SK-N-SH (cell line): ENCODE measurements around the gene PTAFR. TPM values are rescaled to one million over a fixed set of nuclear protein-coding genes. Genes with fewer than 3 reads are reported as not detected.
A peak's percentile ranks its signal among the peaks of the same experiment; 100 is the strongest.

Experiments used
- CTCF ChIA-PET: fragments of 300-600, 350-600 bp; formaldehyde crosslinking; extraction: SDS; loops from one replicate; lab custom pipeline; 2021; lab: Yijun Ruan, JAX
- POLR2A ChIA-PET: fragments of 350-600 bp; sonication (Branson Sonifier 250); formaldehyde crosslinking; extraction: SDS; loops from one replicate; lab custom pipeline; 2020; ENCODE audit warnings: antibody characterized with exemption, inconsistent platforms; lab: Yijun Ruan, JAX
- DNase-seq: peaks from one replicate; pipeline ENCODE4 v3.0.0; 2012
- H2AFZ ChIP-seq: fragments of 200-600 bp; sonication (generic); 2 replicates; pipeline ENCODE4 v1.8.1; 2016; ENCODE audit warnings: antibody characterized with exemption, mild to moderate bottlenecking, low read depth
- H3F3A ChIP-seq: fragments of 200-600 bp; sonication (generic); replicated peaks from 2 replicates; pipeline ENCODE3; 2016; ENCODE audit warnings: antibody characterized with exemption, mild to moderate bottlenecking; ENCODE audit not compliant: insufficient read depth
- H3K27ac ChIP-seq, 2 experiments: fragments of 200-500 bp in 1 of 2; fragments of 200-600 bp in 1 of 2; sonication (Bioruptor generic) in 1 of 2; sonication (generic), shearing (Covaris generic) in 1 of 2; 2 replicates each; pipeline versions ENCODE4 v1.5.1 to v1.6.1; 2014 to 2016; ENCODE audit warnings: low read depth in 2 of 2, inconsistent platforms in 1 of 2, low read length in 1 of 2, mild to moderate bottlenecking in 1 of 2, mixed read lengths in 1 of 2
- H3K27me3 ChIP-seq: fragments of 200-600 bp; sonication (generic), shearing (Covaris generic); 2 replicates; pipeline ENCODE4 v1.6.1; 2016; ENCODE audit warnings: mixed run types; ENCODE audit not compliant: insufficient read depth
- H3K36me3 ChIP-seq, 2 experiments: fragments of 200-500 bp in 1 of 2; fragments of 200-600 bp in 1 of 2; sonication (Bioruptor generic) in 1 of 2; sonication (generic) in 1 of 2; replicated peaks in 1 of 2; 2 replicates each; pipeline versions ENCODE3 to v1.5.1; 2014 to 2016; ENCODE audit warnings: low read length in 1 of 2, mild to moderate bottlenecking in 1 of 2; ENCODE audit not compliant: insufficient read depth in 2 of 2, control insufficient read depth in 1 of 2
- H3K4me1 ChIP-seq, 2 experiments: fragments of 200-500 bp in 1 of 2; fragments of 200-600 bp in 1 of 2; sonication (Bioruptor generic) in 1 of 2; sonication (generic), shearing (Covaris generic) in 1 of 2; 2 replicates each; pipeline versions ENCODE4 v1.5.1 to v1.6.1; 2014 to 2016; ENCODE audit warnings: low read depth in 1 of 2, low read length in 1 of 2, mixed run types in 1 of 2; ENCODE audit not compliant: insufficient read depth in 2 of 2, control insufficient read depth in 1 of 2
- H3K4me2 ChIP-seq: fragments of 200-600 bp; sonication (generic), shearing (Covaris generic); 2 replicates; pipeline ENCODE4 v1.6.1; 2017; ENCODE audit warnings: mixed run types
- H3K4me3 ChIP-seq, 2 experiments: fragments of 200-500 bp in 1 of 2; fragments of 200-600 bp in 1 of 2; sonication (Bioruptor generic) in 1 of 2; sonication (generic), shearing (Covaris generic) in 1 of 2; 2 replicates each; pipeline versions ENCODE4 v1.5.1 to v1.8.1; 2014 to 2016; ENCODE audit warnings: low read depth in 2 of 2, inconsistent platforms in 1 of 2, low read length in 1 of 2, mild to moderate bottlenecking in 1 of 2, mixed read lengths in 1 of 2, moderate library complexity in 1 of 2
- H3K79me2 ChIP-seq: fragments of 200-600 bp; sonication (generic); 2 replicates; pipeline ENCODE4 v1.8.1; 2017; ENCODE audit warnings: mild to moderate bottlenecking; ENCODE audit not compliant: insufficient read depth
- H3K9ac ChIP-seq: fragments of 200-600 bp; sonication (generic); 2 replicates; pipeline ENCODE4 v1.6.1; 2017; ENCODE audit warnings: mixed run types
- H3K9me2 ChIP-seq: fragments of 200-600 bp; sonication (generic); 2 replicates; pipeline ENCODE4 v1.6.1; 2017; ENCODE audit warnings: mixed run types
- H3K9me3 ChIP-seq: fragments of 200-600 bp; sonication (generic); 2 replicates; pipeline ENCODE4 v1.6.1; 2017; ENCODE audit warnings: mixed run types, mild to moderate bottlenecking, moderate library complexity
- H4K20me1 ChIP-seq: fragments of 200-600 bp; sonication (generic); 2 replicates; pipeline ENCODE4 v1.6.1; 2017; ENCODE audit warnings: mild to moderate bottlenecking, mixed run types; ENCODE audit not compliant: insufficient read depth
- CHD2 ChIP-seq: fragments of 150-350 bp; IDR thresholded peaks from 2 replicates; pipeline ENCODE4 v1.6.1; 2018; ENCODE audit warnings: low read length; ENCODE audit not compliant: partially characterized antibody
- ELF1 ChIP-seq: IDR thresholded peaks from 2 replicates; pipeline ENCODE4 v1.4.0; 2012
- EP300 ChIP-seq, 2 experiments: IDR thresholded peaks; 2 replicates each; pipeline versions ENCODE4 v1.4.0 to v1.6.1; 2012; ENCODE audit warnings: borderline replicate concordance in 1 of 2, low read depth in 1 of 2, low read length in 1 of 2
- EZH2phosphoT487 ChIP-seq: fragments of 200-600 bp; sonication (generic); IDR thresholded peaks from 2 replicates; pipeline ENCODE4 v1.6.1; 2017; ENCODE audit warnings: low read depth, mixed run types, mild to moderate bottlenecking, antibody characterized with exemption, moderate library complexity, borderline replicate concordance
- FOSL2 ChIP-seq: IDR thresholded peaks from 2 replicates; pipeline ENCODE4 v1.4.0; 2012; ENCODE audit warnings: low read depth, mild to moderate bottlenecking, moderate library complexity, borderline replicate concordance
- FOXM1 ChIP-seq: IDR thresholded peaks from 2 replicates; pipeline ENCODE4 v1.4.0; 2012; ENCODE audit warnings: low read depth, mild to moderate bottlenecking
- GABPA ChIP-seq: IDR thresholded peaks from 2 replicates; pipeline ENCODE4 v1.4.0; 2012; ENCODE audit warnings: low read depth, mild to moderate bottlenecking
- GATA2 ChIP-seq: sonication (generic); formaldehyde crosslinking; IDR thresholded peaks from 2 replicates; pipeline ENCODE4 v1.5.0; 2020; ENCODE audit warnings: mild to moderate bottlenecking, missing genetic modification reagents
- JUND ChIP-seq: IDR thresholded peaks from 2 replicates; pipeline ENCODE4 v1.4.0; 2012
- MXI1 ChIP-seq: IDR thresholded peaks from 2 replicates; pipeline ENCODE4 v1.6.1; 2012; ENCODE audit warnings: mild to moderate bottlenecking, low read depth, low read length, improper control_type of control experiment
- PBX3 ChIP-seq: IDR thresholded peaks from 2 replicates; pipeline ENCODE4; 2012
- RFX5 ChIP-seq: IDR thresholded peaks from 2 replicates; pipeline ENCODE4 v1.6.1; 2012; ENCODE audit warnings: mild to moderate bottlenecking, improper control_type of control experiment, low read length
- SMC3 ChIP-seq: IDR thresholded peaks from 2 replicates; pipeline ENCODE4 v1.6.1; 2012; ENCODE audit warnings: low read depth, low read length, improper control_type of control experiment
- TCF12 ChIP-seq: IDR thresholded peaks from 2 replicates; pipeline ENCODE4 v1.4.0; 2012
- TEAD4 ChIP-seq: IDR thresholded peaks from 2 replicates; pipeline ENCODE4 v1.4.0; 2012; ENCODE audit warnings: mild to moderate bottlenecking, borderline replicate concordance; ENCODE audit not compliant: insufficient read depth
- WGBS: methylation state at CpG from one replicate; pipeline ENCODE4 v1.1.6; 2017; ENCODE audit warnings: low lambda C conversion rate; 5-methylcytosine and 5-hydroxymethylcytosine counted together
- polyA plus RNA-seq, 3 experiments: library from polyadenylated mRNA; depleted of rRNA; stranded (reverse); fragments of >200 nt; gene quantifications; 2 replicates each; pipeline ENCODE4 v1.2.3, GENCODE V29; 2012
- TF ChIP-seq, protein P1 (sequence below): fragments of 150-350 bp; IDR thresholded peaks from 2 replicates; pipeline ENCODE4 v1.6.1; 2016; ENCODE audit warnings: mild to moderate bottlenecking, low read depth, low read length
- TF ChIP-seq, protein P2 (sequence below): fragments of 200-600 bp; sonication (generic); IDR thresholded peaks from 2 replicates; pipeline ENCODE4 v1.6.1; 2017; ENCODE audit warnings: antibody characterized with exemption, mild to moderate bottlenecking, moderate library complexity
- TF ChIP-seq, protein P3 (sequence below): IDR thresholded peaks from 2 replicates; pipeline ENCODE4 v1.4.0; 2012; ENCODE audit warnings: low read depth, borderline replicate concordance
- TF ChIP-seq, protein P4 (sequence below): IDR thresholded peaks from 2 replicates; pipeline ENCODE4 v1.6.1; 2012; ENCODE audit warnings: mild to moderate bottlenecking, low read depth, low read length, moderate library complexity

The PTAFR gene
- polyA plus RNA-seq, 1 of the 3 experiments (the other 2 are of a cell fraction): 0.05 TPM

- Histone ChIP-seq H3K27ac (no peak overlapping the region), H3K27me3 (no peaks in the 10 kb centered on the region)
Observed at GRCh38 chr1:28113242-28113572, 63.3 kb downstream of the PTAFR start.

GRCh38 chr1:28112388-28113241 is 63.9 kb downstream of the PTAFR start:
- ChIA-PET POLR2A (no interaction called here), CTCF (interaction anchor here (0.7 to 2.5 kb wide), 8 partner anchors 8 to 96 kb away, joined by 3 to 6 read pairs (median 4); no protein-coding TSS in a partner anchor)
- H3F3A ChIP-seq: no peaks in the 10 kb centered on the region
- WGBS: 33% methylated on average over 4 of the region's 5 CpGs
- H3K9me3 ChIP-seq: no peaks in the 10 kb centered on the region
- H4K20me1 ChIP-seq: no peaks in the 10 kb centered on the region
- TF ChIP-seq TCF12 (peak; percentile 55; the same call in 1 of the 2 replicates), FOSL2 (peak; percentile 57; the same call in 1 of the 2 replicates), PBX3 (peak; percentile 66), EP300 (IDR thresholded peaks at IDR 0.05; ENCODE audit: borderline replicate concordance in 1 of 2, low read depth in 1 of 2, low read length in 1 of 2) (no peak)
- TF ChIP-seq, protein P1, sequence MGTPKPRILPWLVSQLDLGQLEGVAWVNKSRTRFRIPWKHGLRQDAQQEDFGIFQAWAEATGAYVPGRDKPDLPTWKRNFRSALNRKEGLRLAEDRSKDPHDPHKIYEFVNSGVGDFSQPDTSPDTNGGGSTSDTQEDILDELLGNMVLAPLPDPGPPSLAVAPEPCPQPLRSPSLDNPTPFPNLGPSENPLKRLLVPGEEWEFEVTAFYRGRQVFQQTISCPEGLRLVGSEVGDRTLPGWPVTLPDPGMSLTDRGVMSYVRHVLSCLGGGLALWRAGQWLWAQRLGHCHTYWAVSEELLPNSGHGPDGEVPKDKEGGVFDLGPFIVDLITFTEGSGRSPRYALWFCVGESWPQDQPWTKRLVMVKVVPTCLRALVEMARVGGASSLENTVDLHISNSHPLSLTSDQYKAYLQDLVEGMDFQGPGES: no peak
- TF ChIP-seq, protein P2, sequence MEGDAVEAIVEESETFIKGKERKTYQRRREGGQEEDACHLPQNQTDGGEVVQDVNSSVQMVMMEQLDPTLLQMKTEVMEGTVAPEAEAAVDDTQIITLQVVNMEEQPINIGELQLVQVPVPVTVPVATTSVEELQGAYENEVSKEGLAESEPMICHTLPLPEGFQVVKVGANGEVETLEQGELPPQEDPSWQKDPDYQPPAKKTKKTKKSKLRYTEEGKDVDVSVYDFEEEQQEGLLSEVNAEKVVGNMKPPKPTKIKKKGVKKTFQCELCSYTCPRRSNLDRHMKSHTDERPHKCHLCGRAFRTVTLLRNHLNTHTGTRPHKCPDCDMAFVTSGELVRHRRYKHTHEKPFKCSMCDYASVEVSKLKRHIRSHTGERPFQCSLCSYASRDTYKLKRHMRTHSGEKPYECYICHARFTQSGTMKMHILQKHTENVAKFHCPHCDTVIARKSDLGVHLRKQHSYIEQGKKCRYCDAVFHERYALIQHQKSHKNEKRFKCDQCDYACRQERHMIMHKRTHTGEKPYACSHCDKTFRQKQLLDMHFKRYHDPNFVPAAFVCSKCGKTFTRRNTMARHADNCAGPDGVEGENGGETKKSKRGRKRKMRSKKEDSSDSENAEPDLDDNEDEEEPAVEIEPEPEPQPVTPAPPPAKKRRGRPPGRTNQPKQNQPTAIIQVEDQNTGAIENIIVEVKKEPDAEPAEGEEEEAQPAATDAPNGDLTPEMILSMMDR: peak; percentile 50
- TF ChIP-seq, protein P3, sequence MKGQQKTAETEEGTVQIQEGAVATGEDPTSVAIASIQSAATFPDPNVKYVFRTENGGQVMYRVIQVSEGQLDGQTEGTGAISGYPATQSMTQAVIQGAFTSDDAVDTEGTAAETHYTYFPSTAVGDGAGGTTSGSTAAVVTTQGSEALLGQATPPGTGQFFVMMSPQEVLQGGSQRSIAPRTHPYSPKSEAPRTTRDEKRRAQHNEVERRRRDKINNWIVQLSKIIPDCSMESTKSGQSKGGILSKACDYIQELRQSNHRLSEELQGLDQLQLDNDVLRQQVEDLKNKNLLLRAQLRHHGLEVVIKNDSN: no peak
- H3K9ac ChIP-seq: no peak overlapping the region
- peak overlapping the region in 1 of 2 experiments; percentile 22; a peak in 1 of 4 replicates for H3K27ac ChIP-seq
- H3K79me2 ChIP-seq: no peaks in the 10 kb centered on the region
- no peaks in the 10 kb centered on the region for H3K36me3 ChIP-seq
- H3K4me1 ChIP-seq: no peaks in the 10 kb centered on the region
- no peak overlapping the region for H3K4me3 ChIP-seq
- DNase-seq: no peak
- 0 out of 2 replicates have a peak overlapping the region, but pooled peaks have one; percentile 11 for H3K4me2 ChIP-seq
- peak overlapping the region; percentile 81; the same call in 1 of the 2 replicates for H2AFZ ChIP-seq
- H3K9me2 ChIP-seq: no peaks in the 10 kb centered on the region
- no peaks in the 10 kb centered on the region for H3K27me3 ChIP-seq

More at GRCh38 chr1:28113242-28113572, 63.3 kb downstream of the PTAFR start:
- DNase-seq: no peak
- Histone ChIP-seq H3K4me1 (no peaks in the 10 kb centered on the region), H3K4me2 (no peak overlapping the region), H3K4me3 (no peak overlapping the region), H3K9me3 (no peaks in the 10 kb centered on the region), H3K36me3 (no peaks in the 10 kb centered on the region), H3K9ac (no peak overlapping the region), H3F3A (no peaks in the 10 kb centered on the region), H2AFZ (peak overlapping the region; percentile 81; the same call in 1 of the 2 replicates), H3K9me2 (no peaks in the 10 kb centered on the region), H4K20me1 (no peaks in the 10 kb centered on the region), H3K79me2 (no peaks in the 10 kb centered on the region)
- ChIA-PET POLR2A (no interaction called here), CTCF (interaction anchor here (0.7 to 2.5 kb wide), 5 partner anchors 9 to 96 kb away, joined by 3 to 6 read pairs (median 5); no protein-coding TSS in a partner anchor)
- 64% methylated on average over 2 of the region's 3 CpGs for WGBS
- TF ChIP-seq EP300 (IDR thresholded peaks at IDR 0.05; ENCODE audit: borderline replicate concordance in 1 of 2, low read depth in 1 of 2, low read length in 1 of 2) (no peak), MXI1 (no peak), GATA2 (CRISPR knock-in tag) (no peak), TEAD4 (no peak), GABPA (no peak), JUND (no peak), SMC3 (no peak), CHD2 (no peak), EZH2phosphoT487 (no peak), ELF1 (no peak), RFX5 (no peak), FOXM1 (no peak)
- TF ChIP-seq, protein P4, sequence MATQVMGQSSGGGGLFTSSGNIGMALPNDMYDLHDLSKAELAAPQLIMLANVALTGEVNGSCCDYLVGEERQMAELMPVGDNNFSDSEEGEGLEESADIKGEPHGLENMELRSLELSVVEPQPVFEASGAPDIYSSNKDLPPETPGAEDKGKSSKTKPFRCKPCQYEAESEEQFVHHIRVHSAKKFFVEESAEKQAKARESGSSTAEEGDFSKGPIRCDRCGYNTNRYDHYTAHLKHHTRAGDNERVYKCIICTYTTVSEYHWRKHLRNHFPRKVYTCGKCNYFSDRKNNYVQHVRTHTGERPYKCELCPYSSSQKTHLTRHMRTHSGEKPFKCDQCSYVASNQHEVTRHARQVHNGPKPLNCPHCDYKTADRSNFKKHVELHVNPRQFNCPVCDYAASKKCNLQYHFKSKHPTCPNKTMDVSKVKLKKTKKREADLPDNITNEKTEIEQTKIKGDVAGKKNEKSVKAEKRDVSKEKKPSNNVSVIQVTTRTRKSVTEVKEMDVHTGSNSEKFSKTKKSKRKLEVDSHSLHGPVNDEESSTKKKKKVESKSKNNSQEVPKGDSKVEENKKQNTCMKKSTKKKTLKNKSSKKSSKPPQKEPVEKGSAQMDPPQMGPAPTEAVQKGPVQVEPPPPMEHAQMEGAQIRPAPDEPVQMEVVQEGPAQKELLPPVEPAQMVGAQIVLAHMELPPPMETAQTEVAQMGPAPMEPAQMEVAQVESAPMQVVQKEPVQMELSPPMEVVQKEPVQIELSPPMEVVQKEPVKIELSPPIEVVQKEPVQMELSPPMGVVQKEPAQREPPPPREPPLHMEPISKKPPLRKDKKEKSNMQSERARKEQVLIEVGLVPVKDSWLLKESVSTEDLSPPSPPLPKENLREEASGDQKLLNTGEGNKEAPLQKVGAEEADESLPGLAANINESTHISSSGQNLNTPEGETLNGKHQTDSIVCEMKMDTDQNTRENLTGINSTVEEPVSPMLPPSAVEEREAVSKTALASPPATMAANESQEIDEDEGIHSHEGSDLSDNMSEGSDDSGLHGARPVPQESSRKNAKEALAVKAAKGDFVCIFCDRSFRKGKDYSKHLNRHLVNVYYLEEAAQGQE: no peak
